Left lung (tissue), 10 donors: Measurements from ENCODE around the gene TMEM138. TPM values are rescaled to one million over a fixed set of nuclear protein-coding genes. Genes with fewer than 3 reads are reported as not detected.

Experiments used
- ATAC-seq: fragments of 200-7000 bp; cut with Tn5 transposase; one replicate; pipeline ENCODE4 v1.9.1; 2020; ENCODE audit warnings: moderate library complexity
- DNase-seq, 4 donors: peaks; one replicate each; pipeline ENCODE4 v3.0.0-alpha.2; 2013 to 2020
- H3K27ac ChIP-seq, 2 donors: fragments of 200-600 bp; sonication (generic) in 1 of 2; one replicate each; pipeline versions ENCODE4 v1.5.0 to v1.8.0; 2020 to 2021
- H3K27me3 ChIP-seq, 2 donors: fragments of 200-600 bp; sonication (generic) in 1 of 2; one replicate each; pipeline versions ENCODE4 v1.5.0 to v1.8.0; 2020 to 2021
- H3K36me3 ChIP-seq, 2 donors: fragments of 200-600 bp; sonication (generic) in 1 of 2; one replicate each; pipeline versions ENCODE4 v1.5.0 to v1.8.0; 2020 to 2021
- H3K4me1 ChIP-seq, 2 donors: fragments of 200-600 bp; one replicate each; pipeline ENCODE4 v1.8.0; 2021
- H3K4me3 ChIP-seq, 2 donors: fragments of 200-600 bp; sonication (generic) in 1 of 2; one replicate each; pipeline versions ENCODE4 v1.5.0 to v1.8.0; 2020 to 2021; ENCODE audit warnings: mild to moderate bottlenecking in 1 of 2
- H3K9me3 ChIP-seq, 2 donors: fragments of 200-600 bp; sonication (generic) in 1 of 2; one replicate each; pipeline versions ENCODE4 v1.5.0 to v1.8.0; 2020 to 2021
- CTCF ChIP-seq, 2 donors: fragments of 200-600 bp; sonication (generic) in 1 of 2; IDR thresholded peaks; one replicate each; pipeline versions ENCODE4 v1.5.0 to v1.8.0; 2021; ENCODE audit warnings: antibody characterized with exemption in 2 of 2
- intact Hi-C, 2 donors: fragments of 100-400 bp; cut with DNase I; formaldehyde crosslinking; loops; one replicate each; pipeline versions ENCODE4 v1.11.2 to v1.14.2; 2022
- polyA plus RNA-seq, 6 donors: library from polyadenylated mRNA; unstranded; fragments of 120-200 nt; gene quantifications; one replicate each; pipeline ENCODE4 v1.2.1, GENCODE V29; 2013; ENCODE audit not compliant: insufficient read length in 6 of 6
- total RNA-seq, 2 donors: library from RNA; stranded (reverse); fragmentation: NEBNext Ultra II Directional; extraction: Animal tissue kit (Norgen Biotek cat#: 25700); gene quantifications; one replicate each; pipeline ENCODE4 v1.2.1, GENCODE V29; 2021
- donor health status: DM: no; HTN: yes; CAD: no.
- donor health status: DM: no; HTN: no; CAD: no.

TMEM138 gene
- total and polyA plus RNA-seq, 8 donors, result 37.5 to 50.5 (median 43.2) TPM

- H3K4me1 ChIP-seq, result no peaks in the 10 kb centered on the region
- no peak overlapping the region for H3K27ac ChIP-seq
- DNase-seq, result no peak
- no peak for TF ChIP-seq CTCF (IDR thresholded peaks at IDR 0.05)
- H3K9me3 ChIP-seq, result no peaks in the 10 kb centered on the region
- H3K36me3 ChIP-seq, result peaks cover 4 to 92% of the 10 kb centered on the region in 2 donors
- H3K4me3 ChIP-seq, result no peak overlapping the region
- no peak for ATAC-seq
- H3K27me3 ChIP-seq, result no peaks in the 10 kb centered on the region
- intact Hi-C loops, result no loop called here
Measured at GRCh38 chr11:61404641-61405040, 42.5 kb downstream of the TMEM138 start.

GRCh38 chr11:61406067-61406466 lies 43.9 kb downstream of the TMEM138 start:
- no peak for TF ChIP-seq CTCF (IDR thresholded peaks at IDR 0.05)
- Histone ChIP-seq H3K4me1 (no peaks in the 10 kb centered on the region), H3K27ac (no peak overlapping the region), H3K4me3 (no peak overlapping the region), H3K9me3 (no peaks in the 10 kb centered on the region), H3K36me3 (peaks cover 4 to 96% of the 10 kb centered on the region in 2 donors), H3K27me3 (no peaks in the 10 kb centered on the region)
- intact Hi-C loops, result no loop called here
- DNase-seq, result no peak
- no peak for ATAC-seq

- H3K27ac ChIP-seq, result no peak overlapping the region
- intact Hi-C loops, result no loop called here
- DNase-seq, result no peak
- no peak overlapping the region for H3K4me3 ChIP-seq
- peaks cover 10 to 100% of the 10 kb centered on the region in 2 donors for H3K36me3 ChIP-seq
- H3K4me1 ChIP-seq, result no peaks in the 10 kb centered on the region
- H3K9me3 ChIP-seq, result no peaks in the 10 kb centered on the region
- H3K27me3 ChIP-seq, result no peaks in the 10 kb centered on the region
- ATAC-seq, result no peak
- no peak for TF ChIP-seq CTCF (IDR thresholded peaks at IDR 0.05)
Measured at GRCh38 chr11:61406991-61407728, 45.0 kb downstream of the TMEM138 start.

GRCh38 chr11:61411589-61411988 lies 49.4 kb downstream of the TMEM138 start:
- Histone ChIP-seq H3K27ac (no peak overlapping the region), H3K36me3 (peaks cover 10 to 100% of the 10 kb centered on the region in 2 donors), H3K27me3 (no peaks in the 10 kb centered on the region), H3K9me3 (no peaks in the 10 kb centered on the region), H3K4me3 (no peak overlapping the region), H3K4me1 (no peaks in the 10 kb centered on the region)
- TF ChIP-seq CTCF (IDR thresholded peaks at IDR 0.05), result no peak
- DNase-seq, result no peak
- ATAC-seq, result no peak
- intact Hi-C loops, result no loop called here

GRCh38 chr11:61413496-61413895 lies 51.3 kb downstream of the TMEM138 start:
- intact Hi-C loops, result no loop called here
- Histone ChIP-seq H3K36me3 (peaks cover 9 to 100% of the 10 kb centered on the region in 2 donors), H3K27me3 (no peaks in the 10 kb centered on the region), H3K4me1 (peaks cover 0 to 16% of the 10 kb centered on the region in 2 donors), H3K9me3 (no peaks in the 10 kb centered on the region), H3K4me3 (no peak overlapping the region), H3K27ac (no peak overlapping the region)
- no peak for DNase-seq
- no peak for ATAC-seq
- no peak for TF ChIP-seq CTCF (IDR thresholded peaks at IDR 0.05)
